ENCODE data around the gene TMEM255B. TPM values are rescaled to one million over a fixed set of nuclear protein-coding genes. Genes with fewer than 3 reads are reported as not detected.
A peak's percentile ranks its signal among the peaks of the same experiment; 100 is the strongest.

Gene TMEM255B
- total and polyA plus RNA-seq, 5 donors: 6.2 to 9.9 (median 8.8) TPM

DNA sequence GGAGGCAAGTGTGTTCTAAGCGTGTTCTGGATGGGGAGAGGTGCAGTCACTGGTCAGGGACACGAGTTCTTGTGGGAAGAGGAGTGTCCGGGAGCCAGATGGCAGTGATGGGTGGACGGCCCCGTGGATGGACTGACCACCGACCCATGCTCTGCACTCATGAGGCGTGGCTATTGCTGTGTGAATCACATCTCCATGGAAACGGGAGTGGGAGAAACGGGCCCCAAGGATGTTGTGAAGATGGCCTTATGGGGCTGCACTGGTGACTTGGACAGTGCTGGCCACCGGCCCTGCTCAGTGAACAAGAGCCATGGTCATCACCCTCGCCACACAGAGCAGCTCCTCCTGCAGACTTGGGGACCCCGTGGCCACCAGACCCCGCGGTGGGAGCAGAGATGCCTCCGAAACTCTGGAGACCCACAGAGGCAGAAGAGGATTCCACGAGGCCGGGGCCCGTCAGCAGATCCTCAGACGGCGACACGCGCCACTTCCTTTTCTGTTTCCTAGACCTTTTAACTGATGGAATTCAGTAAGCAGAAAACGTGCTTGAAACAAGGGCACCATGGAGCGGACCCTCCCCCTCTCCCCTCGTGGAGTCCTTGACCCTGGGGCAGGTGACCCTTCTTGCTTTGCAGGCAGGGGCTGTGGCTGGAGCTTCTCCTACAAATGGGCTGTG lies 57.4 kb downstream of the TMEM255B start:
- ATAC-seq: no peak
- 69% methylated on average over 25 of the region's 25 CpGs for WGBS
- no peak overlapping the region for H3K27ac ChIP-seq (ENCODE audit: low read length)

DNA sequence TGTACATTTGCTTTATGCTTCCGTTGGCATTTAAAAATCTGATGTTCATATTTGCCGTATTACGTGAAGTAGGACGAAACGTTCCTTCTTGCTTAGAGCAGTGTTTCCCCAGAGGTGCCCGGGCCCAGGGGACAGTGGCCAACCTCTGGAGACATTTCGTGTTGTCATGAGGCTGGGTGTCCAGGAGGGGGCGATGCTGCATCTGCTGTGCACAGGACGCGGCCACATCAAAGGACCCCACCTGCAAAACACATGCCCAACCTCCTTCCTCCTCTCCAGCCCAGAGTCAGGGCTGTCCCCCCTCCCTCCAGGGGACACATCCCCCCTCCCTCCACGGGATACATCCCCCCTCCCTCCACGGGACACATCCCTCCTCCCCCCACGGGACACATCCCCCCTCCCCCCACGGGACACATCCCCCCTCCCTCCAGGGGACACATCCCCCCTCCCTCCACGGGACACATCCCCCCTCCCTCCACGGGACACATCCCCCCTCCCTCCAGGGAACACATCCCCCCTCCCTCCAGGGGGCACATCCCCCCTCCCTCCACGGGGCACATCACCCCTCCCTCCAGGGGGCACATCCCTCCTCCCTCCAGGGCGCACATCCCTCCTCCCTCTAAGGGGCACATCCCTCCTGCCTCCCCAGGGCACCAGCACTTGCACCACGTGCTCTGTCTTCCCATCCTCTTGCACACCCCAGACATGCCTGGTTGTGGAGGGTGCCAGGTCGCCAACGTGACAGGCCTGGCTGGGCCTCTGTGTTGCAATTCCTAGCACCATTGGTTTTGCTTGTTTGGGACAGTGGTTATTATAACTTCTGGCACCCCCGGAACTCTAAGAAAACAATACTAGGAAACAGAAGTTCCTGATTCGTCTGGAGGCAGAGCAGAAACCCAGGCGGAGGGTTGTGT lies 58.2 kb downstream of the TMEM255B start:
- Histone ChIP-seq H3K27ac (ENCODE audit: low read length) (peak overlapping the region; percentile 46), H3K9me3 (ENCODE audit: control insufficient read depth, low read length) (no peaks in the 10 kb centered on the region), H3K27me3 (ENCODE audit: control insufficient read depth, insufficient read depth) (no peaks in the 10 kb centered on the region), H3K4me3 (ENCODE audit: low read length) (no peak overlapping the region), H3K4me1 (ENCODE audit: control insufficient read depth, insufficient read depth, low read length) (peaks cover 8% of the 10 kb centered on the region)
- ATAC-seq (peak; percentile 59 to 63), DNase-seq (peak; percentile 87 to 94 (median 91))
- intact Hi-C loops (cut with DNase I): loop anchor here (2.0 to 10.0 kb wide), 5 partner anchors 65 to 410 kb away; no protein-coding TSS in a partner anchor
- WGBS: 16% methylated on average over 24 of the region's 24 CpGs

More for the DNA sequence above, 57.4 kb downstream of the TMEM255B start:
- Histone ChIP-seq H3K9me3 (ENCODE audit: control insufficient read depth, low read length) (no peaks in the 10 kb centered on the region), H3K4me1 (ENCODE audit: control insufficient read depth, insufficient read depth, low read length) (peaks cover 1% of the 10 kb centered on the region), H3K4me3 (ENCODE audit: low read length) (no peak overlapping the region), H3K27me3 (ENCODE audit: control insufficient read depth, insufficient read depth) (no peaks in the 10 kb centered on the region)
- DNase-seq: peak; percentile 26 to 65 (median 51)
- intact Hi-C loops (cut with DNase I): loop anchor here (2.0 to 10.0 kb wide), 5 partner anchors 66 to 411 kb away; no protein-coding TSS in a partner anchor

DNA sequence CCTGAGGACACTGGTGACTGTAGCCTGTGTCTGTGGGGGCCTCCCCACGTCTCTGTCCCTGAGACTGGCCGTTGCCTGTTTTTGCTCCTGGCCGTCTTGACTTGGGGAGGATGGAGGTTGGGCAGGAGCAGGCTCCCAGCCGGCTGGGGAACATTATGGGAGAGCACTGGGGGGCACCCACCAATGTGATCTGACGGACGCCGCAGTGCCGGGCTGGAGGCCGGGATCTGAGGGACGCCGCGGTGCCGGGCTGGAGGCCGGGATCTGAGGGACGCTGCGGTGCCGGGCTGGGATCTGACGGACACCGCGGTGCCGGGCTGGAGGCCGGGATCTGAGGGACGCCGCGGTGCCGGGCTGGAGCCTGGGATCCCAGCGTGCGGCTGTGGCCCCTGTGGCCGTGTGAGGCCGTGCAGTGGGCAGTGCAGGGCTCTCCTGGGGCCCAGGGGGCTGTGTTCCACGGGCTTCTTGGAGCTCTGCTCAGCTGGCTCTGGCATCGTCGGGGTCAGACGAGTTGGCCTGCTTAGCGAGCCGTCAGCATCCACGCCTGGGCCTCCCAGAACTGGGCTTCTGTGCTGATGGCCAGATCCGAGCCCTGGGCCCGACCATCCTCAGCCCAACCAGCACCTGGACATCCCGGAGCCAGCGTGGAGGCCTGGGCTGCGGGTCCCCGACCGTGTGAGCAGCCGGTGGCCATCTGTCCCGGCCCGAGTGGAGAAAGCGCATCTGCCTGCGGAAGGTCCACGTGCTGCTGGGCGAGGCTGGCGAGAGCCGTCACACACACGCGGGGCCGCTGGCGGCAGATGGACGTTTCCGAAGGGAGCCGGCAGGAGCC lies 59.0 kb downstream of the TMEM255B start:
- Histone ChIP-seq H3K4me1 (ENCODE audit: control insufficient read depth, insufficient read depth, low read length) (peaks cover 8% of the 10 kb centered on the region), H3K9me3 (ENCODE audit: control insufficient read depth, low read length) (no peaks in the 10 kb centered on the region), H3K27ac (ENCODE audit: low read length) (peak overlapping the region; percentile 46), H3K27me3 (ENCODE audit: control insufficient read depth, insufficient read depth) (no peaks in the 10 kb centered on the region), H3K4me3 (ENCODE audit: low read length) (no peak overlapping the region)
- intact Hi-C loops (cut with DNase I): loop anchor here (2.0 to 10.0 kb wide), 5 partner anchors 64 to 409 kb away; no protein-coding TSS in a partner anchor
- no peak for ATAC-seq
- peak; percentile 23 to 69 (median 61) for DNase-seq
- WGBS: 73% methylated on average over 60 of the region's 60 CpGs

DNA sequence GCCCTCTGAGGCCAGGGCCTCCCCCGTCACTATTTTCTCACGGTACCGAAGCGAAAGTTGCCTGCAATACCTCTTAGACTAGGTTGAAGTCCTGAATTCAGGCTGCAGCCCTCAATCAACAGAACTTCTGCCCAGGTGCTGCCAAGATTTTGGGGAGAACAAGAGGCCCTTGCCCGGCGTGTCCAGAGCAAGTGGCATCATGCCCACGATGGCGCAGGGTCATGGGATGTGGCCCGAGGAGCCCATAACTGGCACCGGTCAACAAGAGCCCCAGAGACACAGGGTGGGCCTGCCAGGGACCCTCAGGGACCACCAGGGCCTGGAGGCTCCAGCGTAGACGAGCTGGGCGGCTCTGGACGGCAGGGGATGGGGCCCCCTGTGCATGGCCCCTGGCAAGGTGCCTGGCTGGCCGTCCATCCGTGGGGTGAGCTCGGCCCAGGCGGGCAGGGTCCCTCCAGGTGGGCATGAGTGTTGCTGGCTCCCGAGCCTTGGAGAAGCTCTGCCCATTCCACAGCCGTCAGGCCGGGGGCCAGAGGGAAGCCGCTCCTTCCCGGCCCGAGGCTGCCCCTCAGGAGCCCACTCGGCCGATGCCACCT lies 59.8 kb downstream of the TMEM255B start:
- Histone ChIP-seq H3K27me3 (ENCODE audit: control insufficient read depth, insufficient read depth) (no peaks in the 10 kb centered on the region), H3K4me1 (ENCODE audit: control insufficient read depth, insufficient read depth, low read length) (peaks cover 8% of the 10 kb centered on the region), H3K27ac (ENCODE audit: low read length) (no peak overlapping the region), H3K4me3 (ENCODE audit: low read length) (no peak overlapping the region), H3K9me3 (ENCODE audit: control insufficient read depth, low read length) (no peaks in the 10 kb centered on the region)
- WGBS: 91% methylated on average over 26 of the region's 26 CpGs
- DNase-seq (peak; percentile 21 to 70 (median 62)), ATAC-seq (no peak)
- intact Hi-C loops (cut with DNase I): loop anchor here (5.0 to 10.0 kb wide), 4 partner anchors 64 to 409 kb away; no protein-coding TSS in a partner anchor

DNA sequence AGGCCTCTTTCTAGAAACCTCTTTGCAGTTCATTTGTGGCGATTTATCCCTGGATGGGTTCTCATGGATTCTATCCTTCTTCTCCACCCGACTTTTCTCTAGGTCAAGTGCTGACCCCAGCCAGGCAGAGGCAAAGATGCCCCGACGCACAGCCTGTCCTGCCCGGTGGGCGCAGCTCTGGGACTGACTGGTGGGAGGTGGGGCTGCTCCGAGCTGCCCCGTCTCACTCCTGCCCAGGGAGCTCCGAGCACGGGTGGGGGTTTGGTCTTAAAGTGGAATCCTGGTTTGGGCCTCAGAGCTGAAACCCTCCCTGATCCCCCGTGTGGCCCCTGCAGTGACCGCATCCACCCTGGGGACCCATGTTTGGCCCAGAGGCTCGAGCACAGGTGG lies 60.3 kb downstream of the TMEM255B start:
- Histone ChIP-seq H3K27ac (ENCODE audit: low read length) (no peak overlapping the region), H3K4me1 (ENCODE audit: control insufficient read depth, insufficient read depth, low read length) (peaks cover 8% of the 10 kb centered on the region), H3K4me3 (ENCODE audit: low read length) (no peak overlapping the region), H3K9me3 (ENCODE audit: control insufficient read depth, low read length) (no peaks in the 10 kb centered on the region), H3K27me3 (ENCODE audit: control insufficient read depth, insufficient read depth) (no peaks in the 10 kb centered on the region)
- intact Hi-C loops (cut with DNase I): loop anchor here (5.0 to 10.0 kb wide), 4 partner anchors 63 to 408 kb away; no protein-coding TSS in a partner anchor
- 83% methylated on average over 13 of the region's 13 CpGs for WGBS
- ATAC-seq: no peak
- peak in 2 of 3 donors; percentile 24 to 51 for DNase-seq

DNA sequence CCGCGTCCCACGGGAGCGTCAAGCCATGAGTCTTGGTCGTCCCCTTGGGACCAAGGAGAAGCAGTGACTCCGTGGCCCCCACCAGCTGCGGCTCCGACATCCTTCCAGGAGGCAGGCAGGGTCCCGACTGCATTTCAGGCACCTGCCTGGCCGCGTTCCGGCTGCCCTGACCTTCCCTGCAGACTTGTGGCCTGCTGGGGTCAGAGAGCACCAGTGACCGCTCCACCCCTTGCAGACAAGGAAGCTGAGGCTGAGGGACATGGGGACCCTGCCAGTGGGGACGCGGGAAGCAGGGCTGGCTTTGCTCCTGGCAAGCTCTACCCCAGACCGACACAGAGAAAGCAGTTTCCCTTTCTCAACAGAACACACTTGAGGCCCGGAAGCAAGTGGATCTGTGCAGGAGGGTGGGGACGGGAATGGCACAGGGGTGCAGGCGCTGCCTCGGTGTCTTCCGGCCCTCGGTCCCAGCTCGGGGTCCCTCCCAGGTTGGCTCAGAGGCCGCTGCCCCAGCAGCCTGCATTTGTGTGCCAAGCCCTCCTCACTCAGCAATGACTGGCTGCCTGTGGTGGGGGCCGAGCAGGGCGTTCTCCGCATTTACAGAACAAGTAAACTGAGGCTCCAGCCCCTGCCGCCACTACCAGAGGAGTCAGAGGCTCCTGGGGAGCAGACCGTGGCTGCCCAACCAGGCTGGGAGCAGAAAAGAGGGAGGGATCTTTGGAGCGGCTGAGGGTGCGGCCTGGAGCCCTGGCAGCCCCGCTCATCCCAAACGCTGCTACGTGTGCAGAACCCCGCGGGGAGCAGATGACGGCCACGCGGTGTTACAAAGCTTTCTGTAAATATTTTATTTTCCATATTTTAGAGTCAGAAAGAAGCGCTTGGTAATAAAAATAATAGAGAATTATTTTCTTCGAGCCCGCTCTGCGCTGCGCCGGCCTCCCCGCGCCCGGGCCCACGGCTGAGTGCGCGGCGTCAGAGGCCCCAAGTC lies 61.0 kb downstream of the TMEM255B start:
- ATAC-seq (no peak), DNase-seq (peak; percentile 26 to 65 (median 61))
- peak overlapping the region; percentile 52 for H3K27ac ChIP-seq (ENCODE audit: low read length)
- WGBS: 81% methylated on average over 52 of the region's 52 CpGs
- no peaks in the 10 kb centered on the region for H3K9me3 ChIP-seq (ENCODE audit: control insufficient read depth, low read length)
- H3K27me3 ChIP-seq (ENCODE audit: control insufficient read depth, insufficient read depth): no peaks in the 10 kb centered on the region
- intact Hi-C loops (cut with DNase I): loop anchor here (5.0 to 10.0 kb wide), 5 partner anchors 42 to 407 kb away; partner anchors contain the start of gene GAS6 (in 1 of the 4)
- no peak overlapping the region for H3K4me3 ChIP-seq (ENCODE audit: low read length)
- H3K4me1 ChIP-seq (ENCODE audit: control insufficient read depth, insufficient read depth, low read length): peaks cover 8% of the 10 kb centered on the region

DNA sequence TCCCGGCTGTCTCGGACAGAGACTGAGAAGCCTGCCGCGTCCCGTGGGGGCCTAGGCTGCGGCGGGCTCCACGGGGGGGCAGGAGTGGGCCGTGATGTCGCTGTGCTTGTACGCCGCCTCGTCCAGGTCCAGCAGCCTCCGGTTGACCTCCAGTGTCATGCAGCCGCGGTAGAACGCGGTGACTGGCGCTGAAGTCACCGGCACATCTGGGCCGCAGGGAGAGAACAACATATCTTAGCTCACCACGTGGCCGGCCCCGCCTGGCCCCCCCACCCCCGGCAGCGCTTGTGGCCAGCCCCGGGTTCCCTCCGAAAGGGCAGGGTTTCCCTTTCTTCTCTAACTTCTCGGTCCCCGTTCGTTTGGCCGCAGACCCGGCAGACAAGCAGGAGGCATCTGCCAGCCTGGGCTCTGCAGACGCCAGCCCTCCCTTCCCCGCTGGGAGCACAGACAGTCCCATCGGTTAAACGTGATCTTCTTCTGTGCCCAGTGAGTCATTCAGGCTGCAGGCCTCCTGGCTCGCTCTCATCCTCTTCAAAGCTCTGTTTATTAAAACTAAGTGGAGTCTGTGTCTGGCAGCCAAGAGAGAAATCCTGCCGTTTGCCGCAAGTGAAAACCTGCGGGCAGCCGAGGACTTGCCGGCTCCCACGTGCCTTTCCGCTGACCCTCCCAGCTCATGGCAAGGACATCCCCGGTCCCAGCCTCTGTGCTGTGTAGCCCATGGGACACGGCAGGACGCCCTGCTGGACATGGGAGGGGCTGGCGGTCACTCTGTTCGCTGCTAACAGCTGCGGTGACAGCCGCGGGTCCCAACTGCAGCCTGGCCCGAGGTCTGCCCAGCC lies 62.0 kb downstream of the TMEM255B start:
- Histone ChIP-seq H3K27me3 (ENCODE audit: control insufficient read depth, insufficient read depth) (no peaks in the 10 kb centered on the region), H3K4me1 (ENCODE audit: control insufficient read depth, insufficient read depth, low read length) (peaks cover 8% of the 10 kb centered on the region), H3K27ac (ENCODE audit: low read length) (peak overlapping the region; percentile 71), H3K9me3 (ENCODE audit: control insufficient read depth, low read length) (no peaks in the 10 kb centered on the region), H3K4me3 (ENCODE audit: low read length) (no peak overlapping the region)
- ATAC-seq: peak; percentile 73 to 74
- intact Hi-C loops (cut with DNase I): loop anchor here in 1 of 4 donors (5.0 kb wide), 1 partner anchor 41 kb away; the partner anchor contains the start of gene GAS6
- WGBS: 21% methylated on average over 54 of the region's 54 CpGs
- DNase-seq: peak; percentile 77 to 89 (median 89)

DNA sequence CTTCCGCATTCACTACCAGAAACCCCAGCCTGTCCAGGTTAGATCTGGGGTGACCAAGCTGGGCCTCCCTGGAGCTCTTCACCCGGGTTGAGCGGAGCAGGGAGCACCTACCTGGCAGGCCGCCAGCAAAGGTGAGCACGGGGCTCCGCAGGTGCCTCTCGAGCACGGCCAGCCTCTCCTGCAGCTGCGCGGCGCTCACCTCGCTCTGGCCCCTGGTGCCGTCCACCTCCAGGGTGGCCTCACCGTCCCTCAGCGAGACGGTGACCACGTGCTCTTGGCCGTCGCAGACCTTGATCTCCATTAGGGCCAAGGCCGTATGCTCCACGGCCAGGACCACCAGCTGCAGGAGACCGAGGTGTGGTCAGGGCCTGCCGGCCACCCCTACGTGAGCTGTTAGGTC lies 62.8 kb downstream of the TMEM255B start:
- no peak overlapping the region for H3K4me3 ChIP-seq (ENCODE audit: low read length)
- no peaks in the 10 kb centered on the region for H3K27me3 ChIP-seq (ENCODE audit: control insufficient read depth, insufficient read depth)
- H3K9me3 ChIP-seq (ENCODE audit: control insufficient read depth, low read length): no peaks in the 10 kb centered on the region
- intact Hi-C loops (cut with DNase I): loop anchor here in 1 of 4 donors (5.0 kb wide), 1 partner anchor 40 kb away; the partner anchor contains the start of gene GAS6
- ATAC-seq (no peak), DNase-seq (peak in 2 of 3 donors; percentile 57 to 77)
- peaks cover 8% of the 10 kb centered on the region for H3K4me1 ChIP-seq (ENCODE audit: control insufficient read depth, insufficient read depth, low read length)
- peak overlapping the region; percentile 71 for H3K27ac ChIP-seq (ENCODE audit: low read length)
- WGBS: 93% methylated on average over 24 of the region's 24 CpGs

Measured in right cardiac atrium (tissue), 5 donors.